CD14-positive monocyte (primary cell): ENCODE data around the gene HOXD10. TPM values are rescaled to one million over a fixed set of nuclear protein-coding genes. Genes with fewer than 3 reads are reported as not detected.

Source experiments
- DNase-seq, 3 donors: peaks; one replicate each; pipeline ENCODE4 v3.0.0-alpha.2; 2011 to 2022
- H2AFZ ChIP-seq: 2 replicates; pipeline ENCODE4 v1.6.0; 2012; ENCODE audit warnings: mild to moderate bottlenecking, low read depth, low read length, inconsistent platforms; ENCODE audit not compliant: insufficient read depth, poor library complexity, severe bottlenecking
- H3K27ac ChIP-seq, 2 donors: 1 replicate in 1 of 2; 2 replicates in 1 of 2; pipeline ENCODE4 v1.5.1; 2012 to 2013; ENCODE audit warnings: low read length in 2 of 2, control low read depth in 1 of 2, inconsistent platforms in 1 of 2, low read depth in 1 of 2, mild to moderate bottlenecking in 1 of 2
- H3K27me3 ChIP-seq, 2 donors: one replicate each; pipeline versions ENCODE4 v1.6.0 to v1.6.1; 2011 to 2013; ENCODE audit warnings: low read length in 2 of 2; ENCODE audit not compliant: control insufficient read depth in 2 of 2, insufficient read depth in 2 of 2
- H3K36me3 ChIP-seq, 2 donors: replicated peaks in 1 of 2; 1 replicate in 1 of 2; 2 replicates in 1 of 2; pipeline versions ENCODE4 v1.5.1 to v1.6.1; 2012 to 2013; ENCODE audit warnings: low read length in 2 of 2, control low read depth in 1 of 2, inconsistent platforms in 1 of 2, mild to moderate bottlenecking in 1 of 2; ENCODE audit not compliant: insufficient read depth in 2 of 2, control insufficient read depth in 1 of 2
- H3K4me1 ChIP-seq, 2 donors: 1 replicate in 1 of 2; 2 replicates in 1 of 2; pipeline versions ENCODE4 v1.5.1 to v1.6.1; 2012 to 2013; ENCODE audit warnings: low read length in 2 of 2, control low read depth in 1 of 2, inconsistent platforms in 1 of 2, mild to moderate bottlenecking in 1 of 2, moderate library complexity in 1 of 2; ENCODE audit not compliant: insufficient read depth in 2 of 2, control insufficient read depth in 1 of 2
- H3K4me2 ChIP-seq: replicated peaks from 2 replicates; pipeline ENCODE3; 2012; ENCODE audit warnings: low read length, moderate library complexity, mild to moderate bottlenecking; ENCODE audit not compliant: poor library complexity, severe bottlenecking; ENCODE audit errors: extremely low read depth
- H3K4me3 ChIP-seq, 3 experiments: fragments of 200-600 bp in 1 of 3; sonication (generic) in 1 of 3; replicated peaks in 1 of 3; 1 replicate in 2 of 3; 2 replicates in 1 of 3; pipeline ENCODE4 v1.5.1; 2011 to 2013; ENCODE audit warnings: low read length in 3 of 3, mild to moderate bottlenecking in 3 of 3, control low read depth in 2 of 3, low read depth in 2 of 3, inconsistent platforms in 1 of 3, moderate library complexity in 1 of 3
- H3K79me2 ChIP-seq: 2 replicates; pipeline ENCODE4 v1.6.0; 2012; ENCODE audit warnings: mild to moderate bottlenecking, control low read depth, inconsistent platforms, low read length, moderate library complexity; ENCODE audit not compliant: insufficient read depth
- H3K9ac ChIP-seq: 2 replicates; pipeline ENCODE4 v1.6.0; 2017; ENCODE audit warnings: low read length, mild to moderate bottlenecking; ENCODE audit not compliant: insufficient read depth, poor library complexity, severe bottlenecking
- H3K9me3 ChIP-seq, 2 donors: replicated peaks in 1 of 2; 1 replicate in 1 of 2; 2 replicates in 1 of 2; pipeline versions ENCODE4 v1.5.1 to v1.6.1; 2012 to 2013; ENCODE audit warnings: low read length in 2 of 2, control low read depth in 1 of 2; ENCODE audit not compliant: control insufficient read depth in 1 of 2, insufficient read depth in 1 of 2
- H4K20me1 ChIP-seq: 2 replicates; pipeline ENCODE4 v1.6.0; 2012; ENCODE audit warnings: mild to moderate bottlenecking, low read length, control low read depth, moderate library complexity; ENCODE audit not compliant: insufficient read depth
- H3K27ac Mint-ChIP-seq, 7 donors: one replicate each; pipeline ENCODE4 v1.8.0; 2020; ENCODE audit warnings: mild to moderate bottlenecking in 7 of 7, mixed read lengths in 7 of 7, moderate library complexity in 6 of 7, inconsistent platforms in 2 of 7
- H3K27me3 Mint-ChIP-seq, 3 donors: one replicate each; pipeline ENCODE4 v1.8.0; 2021 to 2022; ENCODE audit warnings: low read depth in 3 of 3, mild to moderate bottlenecking in 3 of 3, mixed read lengths in 3 of 3, moderate library complexity in 3 of 3, inconsistent platforms in 1 of 3
- H3K36me3 Mint-ChIP-seq, 2 donors: one replicate each; pipeline ENCODE4 v1.8.0; 2020; ENCODE audit warnings: mixed read lengths in 2 of 2, inconsistent platforms in 1 of 2, mild to moderate bottlenecking in 1 of 2
- H3K4me1 Mint-ChIP-seq: one replicate; pipeline ENCODE4 v1.8.0; 2020; ENCODE audit warnings: mild to moderate bottlenecking, mixed read lengths
- H3K4me3 Mint-ChIP-seq, 2 donors: one replicate each; pipeline ENCODE4 v1.8.0; 2020; ENCODE audit warnings: mild to moderate bottlenecking in 2 of 2, mixed read lengths in 2 of 2, moderate library complexity in 1 of 2
- H3K9me3 Mint-ChIP-seq, 7 donors: one replicate each; pipeline ENCODE4 v1.8.0; 2020 to 2022; ENCODE audit warnings: mixed read lengths in 7 of 7, mild to moderate bottlenecking in 6 of 7, moderate library complexity in 6 of 7, inconsistent platforms in 2 of 7
- WGBS: methylation state at CpG from one replicate; pipeline ENCODE4 v1.1.5; 2013; ENCODE audit warnings: missing lambda C conversion rate; ENCODE audit not compliant: insufficient coverage; 5-methylcytosine and 5-hydroxymethylcytosine counted together
- intact Hi-C, 2 donors: fragments of 100-400 bp; cut with micrococcal nuclease; formaldehyde crosslinking; loops; one replicate each; pipeline versions ENCODE4 v1.15.0 to v1.15.1; 2023
- polyA plus RNA-seq, 3 donors: library from polyadenylated mRNA; depleted of rRNA in 1 of 3; unstranded in 2 of 3; stranded (reverse) in 1 of 3; fragments of 300-500 nt in 2 of 3; fragments of >200 nt in 1 of 3; fragmentation: Illumina TruSeq in 2 of 3; gene quantifications; 1 replicate in 2 of 3; 2 replicates in 1 of 3; pipeline ENCODE4 v1.2.3, GENCODE V29; 2012 to 2021
- TF ChIP-seq, protein P1 (sequence below): fragments of 200-600 bp; IDR thresholded peaks from one replicate; pipeline ENCODE4 v1.8.0; 2022; ENCODE audit warnings: antibody characterized with exemption, mild to moderate bottlenecking

Gene HOXD10
- polyA plus RNA-seq, 3 donors: not detected

DNA sequence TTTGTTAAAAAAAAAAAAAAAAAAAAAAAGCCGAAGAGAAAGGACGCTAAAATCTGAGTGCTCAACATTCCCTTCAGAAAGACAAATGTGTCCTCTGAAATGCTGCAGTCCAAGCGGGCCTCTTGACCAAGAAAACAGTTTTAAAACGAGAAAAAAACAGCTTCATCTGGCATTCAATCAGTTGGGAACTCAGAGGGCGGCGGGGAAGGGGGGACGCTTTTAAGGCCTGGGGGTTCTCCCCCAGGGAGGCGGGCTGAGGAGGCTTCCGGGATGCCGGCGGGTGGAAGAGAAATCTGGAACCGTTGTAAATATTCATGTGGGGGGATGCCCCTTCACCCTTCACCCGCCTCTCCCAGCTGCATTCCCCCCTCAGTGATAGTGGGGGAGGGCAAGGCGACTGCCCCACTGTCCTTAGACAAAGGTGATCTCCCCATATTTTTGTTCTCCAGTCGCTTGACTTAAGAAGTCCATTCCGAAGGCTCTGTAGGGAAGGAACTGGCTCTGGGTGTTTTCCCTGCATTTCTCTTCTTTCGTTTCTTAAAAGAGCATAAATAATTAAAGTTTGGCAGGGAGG is 12.7 kb upstream of the HOXD10 start:
- Mint-ChIP-seq H3K4me3 (peak overlapping the region in 1 of 2 donors; percentile 83), H3K27ac (no peak overlapping the region), H3K27me3 (peaks cover 88 to 98% (median 89%) of the 10 kb centered on the region in 3 donors), H3K36me3 (peaks cover 1 to 8% of the 10 kb centered on the region in 2 donors), H3K4me1 (peaks cover 25% of the 10 kb centered on the region), H3K9me3 (peaks cover 0 to 39% (median 30%) of the 10 kb centered on the region in 7 donors)
- Histone ChIP-seq H3K79me2 (no peaks in the 10 kb centered on the region), H4K20me1 (no peaks in the 10 kb centered on the region), H3K4me3 (no peak overlapping the region), H3K9me3 (peaks cover 0 to 71% of the 10 kb centered on the region in 2 donors), H3K4me2 (peak overlapping the region; percentile 7), H3K9ac (no peak overlapping the region), H2AFZ (no peak overlapping the region), H3K27ac (no peak overlapping the region), H3K4me1 (peaks cover 6 to 12% of the 10 kb centered on the region in 2 donors), H3K27me3 (peaks cover 72 to 93% of the 10 kb centered on the region in 2 donors), H3K36me3 (no peaks in the 10 kb centered on the region)
- TF ChIP-seq, protein P1, sequence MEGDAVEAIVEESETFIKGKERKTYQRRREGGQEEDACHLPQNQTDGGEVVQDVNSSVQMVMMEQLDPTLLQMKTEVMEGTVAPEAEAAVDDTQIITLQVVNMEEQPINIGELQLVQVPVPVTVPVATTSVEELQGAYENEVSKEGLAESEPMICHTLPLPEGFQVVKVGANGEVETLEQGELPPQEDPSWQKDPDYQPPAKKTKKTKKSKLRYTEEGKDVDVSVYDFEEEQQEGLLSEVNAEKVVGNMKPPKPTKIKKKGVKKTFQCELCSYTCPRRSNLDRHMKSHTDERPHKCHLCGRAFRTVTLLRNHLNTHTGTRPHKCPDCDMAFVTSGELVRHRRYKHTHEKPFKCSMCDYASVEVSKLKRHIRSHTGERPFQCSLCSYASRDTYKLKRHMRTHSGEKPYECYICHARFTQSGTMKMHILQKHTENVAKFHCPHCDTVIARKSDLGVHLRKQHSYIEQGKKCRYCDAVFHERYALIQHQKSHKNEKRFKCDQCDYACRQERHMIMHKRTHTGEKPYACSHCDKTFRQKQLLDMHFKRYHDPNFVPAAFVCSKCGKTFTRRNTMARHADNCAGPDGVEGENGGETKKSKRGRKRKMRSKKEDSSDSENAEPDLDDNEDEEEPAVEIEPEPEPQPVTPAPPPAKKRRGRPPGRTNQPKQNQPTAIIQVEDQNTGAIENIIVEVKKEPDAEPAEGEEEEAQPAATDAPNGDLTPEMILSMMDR: no peak
- intact Hi-C loops: no loop called here
- no peak for DNase-seq
- WGBS: 9% methylated on average over 5 of the region's 17 CpGs

DNA sequence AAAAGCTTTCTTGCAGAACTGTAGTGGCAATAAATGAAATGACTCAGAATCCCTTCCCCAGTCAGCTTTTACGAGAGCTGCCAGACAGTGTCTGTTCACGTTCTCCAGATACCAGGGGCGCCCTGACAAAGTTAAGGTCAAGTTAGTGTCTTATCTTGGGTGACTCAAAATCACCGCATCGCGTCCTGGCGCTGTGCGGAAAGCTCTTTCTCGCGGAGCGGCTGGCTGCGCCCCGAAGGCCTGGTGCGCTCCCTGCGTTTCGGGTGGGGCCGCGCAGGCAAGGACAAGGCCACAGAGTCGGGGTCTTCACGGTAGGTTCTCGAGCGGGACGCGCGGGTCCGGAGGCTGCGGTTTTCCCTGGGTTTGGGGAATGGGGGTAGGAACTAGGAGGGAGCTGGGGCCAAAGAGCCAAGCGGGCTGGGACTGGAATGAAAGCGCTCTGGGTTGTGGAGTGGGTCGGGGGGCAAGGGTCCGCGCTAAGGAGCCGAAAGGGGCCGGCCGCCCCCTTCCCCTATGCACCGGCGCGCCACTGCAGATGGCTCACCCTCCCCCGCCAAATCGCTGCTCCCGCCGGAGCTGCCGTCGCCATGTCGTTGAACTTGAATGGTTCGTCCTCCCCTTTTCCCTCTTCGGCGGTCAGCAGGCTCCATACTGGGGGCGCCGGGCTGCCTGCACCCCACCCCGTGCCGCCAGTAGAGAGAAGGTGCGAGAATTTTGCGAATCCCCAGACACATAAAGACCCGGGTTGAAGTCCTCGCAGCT is 12.1 kb upstream of the HOXD10 start:
- H3K27ac Mint-ChIP-seq: peak overlapping the region in 1 of 7 donors; percentile 23
- Histone ChIP-seq H3K9ac (no peak overlapping the region), H3K27me3 (peaks cover 73 to 93% of the 10 kb centered on the region in 2 donors), H3K9me3 (peaks cover 0 to 66% of the 10 kb centered on the region in 2 donors), H3K79me2 (no peaks in the 10 kb centered on the region), H4K20me1 (no peaks in the 10 kb centered on the region), H2AFZ (no peak overlapping the region), H3K4me1 (peaks cover 6 to 12% of the 10 kb centered on the region in 2 donors), H3K4me3 (no peak overlapping the region), H3K4me2 (peak overlapping the region; percentile 7), H3K36me3 (no peaks in the 10 kb centered on the region), H3K27ac (no peak overlapping the region)
- intact Hi-C loops: no loop called here
- H3K4me3 Mint-ChIP-seq: peak overlapping the region in 1 of 2 donors; percentile 83
- no peak for DNase-seq
- TF ChIP-seq, protein P1: no peak
- H3K27me3 Mint-ChIP-seq: peaks cover 88 to 98% (median 89%) of the 10 kb centered on the region in 3 donors
- 5% methylated on average over 38 of the region's 56 CpGs for WGBS
- peaks cover 28% of the 10 kb centered on the region for H3K4me1 Mint-ChIP-seq
- peaks cover 0 to 35% (median 30%) of the 10 kb centered on the region in 7 donors for H3K9me3 Mint-ChIP-seq
- peaks cover 3 to 13% of the 10 kb centered on the region in 2 donors for H3K36me3 Mint-ChIP-seq
